OCI-LY1 (cell line): ENCODE data around the gene PRKG1.

ENCODE experiments used
- H2AFZ ChIP-seq: fragments of 200-600 bp; sonication (generic), shearing (Covaris generic); 2 replicates; pipeline ENCODE4 v1.6.0; 2014; ENCODE audit warnings: antibody characterized with exemption, mild to moderate bottlenecking, low read length
- H3F3A ChIP-seq: fragments of 200-600 bp; sonication (generic), shearing (Covaris generic); 2 replicates; pipeline ENCODE4 v1.6.0; 2014; ENCODE audit warnings: mild to moderate bottlenecking, antibody characterized with exemption, low read length, moderate library complexity; ENCODE audit not compliant: insufficient read depth
- H3K27ac ChIP-seq: fragments of 200-600 bp; sonication (generic); 2 replicates; pipeline ENCODE4 v1.5.1; 2014; ENCODE audit warnings: low read length, mixed run types, mild to moderate bottlenecking, low read depth; ENCODE audit not compliant: poor library complexity, severe bottlenecking
- H3K27me3 ChIP-seq: fragments of 200-600 bp; sonication (generic); 2 replicates; pipeline ENCODE4 v1.6.0; 2014; ENCODE audit warnings: antibody characterized with exemption, mild to moderate bottlenecking, low read length, moderate library complexity; ENCODE audit not compliant: insufficient read depth
- H3K36me3 ChIP-seq: fragments of 200-600 bp; sonication (generic); 2 replicates; pipeline ENCODE4 v1.6.1; 2014; ENCODE audit warnings: mild to moderate bottlenecking, antibody characterized with exemption, low read length, moderate library complexity, mixed read lengths; ENCODE audit not compliant: insufficient read depth
- H3K4me1 ChIP-seq: fragments of 200-600 bp; sonication (generic); 2 replicates; pipeline ENCODE4 v1.5.1; 2014; ENCODE audit warnings: mild to moderate bottlenecking, low read length, moderate library complexity; ENCODE audit not compliant: insufficient read depth, severe bottlenecking
- H3K4me2 ChIP-seq: fragments of 200-600 bp; sonication (generic), shearing (Covaris generic); 2 replicates; pipeline ENCODE4 v1.6.1; 2014; ENCODE audit warnings: low read length
- H3K4me3 ChIP-seq: fragments of 200-600 bp; sonication (generic); 2 replicates; pipeline ENCODE4 v1.5.1; 2014; ENCODE audit warnings: low read length, low read depth, mild to moderate bottlenecking, mixed read lengths; ENCODE audit not compliant: poor library complexity, severe bottlenecking
- H3K79me2 ChIP-seq: fragments of 200-600 bp; shearing (Covaris generic); 2 replicates; pipeline ENCODE4 v1.6.1; 2016; ENCODE audit warnings: mixed run types, low read length, mixed read lengths; ENCODE audit not compliant: insufficient read depth
- H3K9ac ChIP-seq: fragments of 200-600 bp; sonication (generic), shearing (Covaris generic); 2 replicates; pipeline ENCODE4 v1.6.1; 2014; ENCODE audit warnings: mild to moderate bottlenecking, low read length, mixed read lengths
- H3K9me2 ChIP-seq: fragments of 200-600 bp; sonication (generic), shearing (Covaris generic); 2 replicates; pipeline ENCODE4 v1.6.1; 2014; ENCODE audit warnings: low read depth, mild to moderate bottlenecking, low read length, mixed read lengths
- H3K9me3 ChIP-seq: fragments of 200-600 bp; shearing (Covaris generic); 2 replicates; pipeline ENCODE4 v1.6.1; 2014; ENCODE audit warnings: low read length, mixed read lengths
- H4K20me1 ChIP-seq: fragments of 200-600 bp; sonication (generic), shearing (Covaris generic); 2 replicates; pipeline ENCODE4 v1.6.0; 2016; ENCODE audit warnings: mild to moderate bottlenecking, low read length; ENCODE audit not compliant: insufficient read depth
- CTCF ChIP-seq: fragments of 200-600 bp; sonication (generic), shearing (Covaris generic); IDR thresholded peaks from 2 replicates; pipeline ENCODE4 v1.5.1; 2017; ENCODE audit warnings: mild to moderate bottlenecking, antibody characterized with exemption, low read length, moderate library complexity, mixed read lengths
- EZH2 ChIP-seq: fragments of 200-600 bp; sonication (generic), shearing (Covaris generic); IDR thresholded peaks from 2 replicates; pipeline ENCODE4 v1.8.0; 2017; ENCODE audit warnings: borderline replicate concordance, mixed run types, mild to moderate bottlenecking, antibody characterized with exemption, low read length, moderate library complexity, mixed read lengths

The PRKG1 gene

DNA sequence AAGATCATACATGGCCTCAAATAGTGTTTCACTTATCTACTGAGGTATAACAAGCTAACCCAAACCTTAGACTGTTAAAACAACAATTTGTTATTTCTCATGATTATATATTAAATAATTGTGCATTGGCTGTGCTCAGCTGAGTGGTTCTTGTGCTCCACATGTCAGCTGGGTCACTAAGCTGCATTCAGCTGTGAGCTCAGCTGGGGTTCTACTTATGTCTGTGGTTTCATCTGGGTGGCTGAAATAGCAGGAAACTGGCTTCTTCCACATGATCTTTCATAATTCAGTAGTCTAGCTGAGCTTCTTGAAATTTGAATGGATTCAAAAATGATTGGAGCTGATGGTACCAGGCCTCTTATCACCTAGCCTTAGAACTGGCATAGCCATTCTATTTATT is 806.9 kb downstream of the PRKG1 start:
- no peak overlapping the region for H3K27ac ChIP-seq
- H3K4me2 ChIP-seq, result no peak overlapping the region
- H3K9ac ChIP-seq, result no peak overlapping the region
- H3K79me2 ChIP-seq, result no peaks in the 10 kb centered on the region
- H2AFZ ChIP-seq, result no peak overlapping the region
- H3F3A ChIP-seq, result no peaks in the 10 kb centered on the region
- no peaks in the 10 kb centered on the region for H3K9me2 ChIP-seq
- H4K20me1 ChIP-seq, result no peaks in the 10 kb centered on the region
- H3K9me3 ChIP-seq, result no peaks in the 10 kb centered on the region
- no peaks in the 10 kb centered on the region for H3K36me3 ChIP-seq
- no peak overlapping the region for H3K4me3 ChIP-seq
- no peaks in the 10 kb centered on the region for H3K4me1 ChIP-seq
- H3K27me3 ChIP-seq, result no peaks in the 10 kb centered on the region
- TF ChIP-seq EZH2 (no peak), CTCF (no peak)

- Histone ChIP-seq H3K27me3 (no peaks in the 10 kb centered on the region), H3K9ac (no peak overlapping the region), H3K9me3 (no peaks in the 10 kb centered on the region), H3K36me3 (no peaks in the 10 kb centered on the region), H4K20me1 (no peaks in the 10 kb centered on the region), H3F3A (no peaks in the 10 kb centered on the region), H3K9me2 (no peaks in the 10 kb centered on the region), H3K4me1 (no peaks in the 10 kb centered on the region), H3K27ac (no peak overlapping the region), H3K4me3 (no peak overlapping the region), H3K4me2 (no peak overlapping the region), H2AFZ (no peak overlapping the region), H3K79me2 (no peaks in the 10 kb centered on the region)
- TF ChIP-seq EZH2 (no peak), CTCF (no peak)
These were observed 812.3 kb downstream of the PRKG1 start for GRCh38 chr10:51886438-51887068.

DNA sequence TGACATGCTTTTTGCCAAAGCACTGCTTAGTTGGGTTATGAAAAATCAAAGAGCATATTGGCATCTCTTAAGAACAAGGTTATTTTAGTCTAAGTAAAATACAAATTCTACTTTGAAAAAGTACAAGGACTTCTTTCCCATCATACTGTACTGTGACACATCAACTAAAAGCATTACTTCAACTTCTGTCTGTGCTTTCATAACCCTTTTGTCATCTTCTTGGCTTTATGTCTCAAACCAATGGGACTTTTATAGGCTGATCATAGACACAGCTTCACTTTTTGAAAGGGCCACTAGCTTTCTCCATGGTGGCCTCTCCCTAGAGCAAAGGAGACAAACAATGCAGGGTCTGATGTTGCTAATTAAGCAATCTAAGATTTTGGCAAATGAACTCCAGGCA is 814.0 kb downstream of the PRKG1 start:
- Histone ChIP-seq H3K27ac (no peak overlapping the region), H3K27me3 (no peaks in the 10 kb centered on the region), H3K9ac (no peak overlapping the region), H3K9me2 (no peaks in the 10 kb centered on the region), H4K20me1 (no peaks in the 10 kb centered on the region), H3K79me2 (no peaks in the 10 kb centered on the region), H3F3A (no peaks in the 10 kb centered on the region), H3K36me3 (no peaks in the 10 kb centered on the region), H2AFZ (no peak overlapping the region), H3K4me1 (no peaks in the 10 kb centered on the region), H3K9me3 (no peaks in the 10 kb centered on the region), H3K4me3 (no peak overlapping the region), H3K4me2 (no peak overlapping the region)
- TF ChIP-seq CTCF (no peak), EZH2 (no peak)
